RWPE2 (cell line): Measurements from ENCODE around the gene TMEM158.

Experiments
- ATAC-seq: fragments of 200-7000 bp; cut with Tn5 transposase; 3 replicates; pipeline ENCODE4 v1.9.1; 2021; ENCODE audit warnings: low read depth
- DNase-seq: peaks from one replicate; pipeline ENCODE4 v3.0.0-alpha.2; 2020; ENCODE audit warnings: low spot score
- H3K27ac ChIP-seq: fragments of 450-650 bp; 2 replicates; pipeline ENCODE4 v1.5.1; 2017; ENCODE audit warnings: mild to moderate bottlenecking; ENCODE audit not compliant: poor library complexity, severe bottlenecking
- H3K27me3 ChIP-seq: fragments of 250-450 bp; sonication (Bioruptor Pico); 2 replicates; pipeline ENCODE4 v1.5.1; 2021; ENCODE audit warnings: mild to moderate bottlenecking, moderate library complexity; ENCODE audit not compliant: insufficient read depth, poor library complexity, severe bottlenecking
- H3K36me3 ChIP-seq: fragments of 250-450 bp; sonication (Bioruptor Pico); 2 replicates; pipeline ENCODE4 v1.5.1; 2020; ENCODE audit warnings: low read depth, mild to moderate bottlenecking, moderate library complexity
- H3K4me1 ChIP-seq: fragments of 250-450 bp; sonication (Bioruptor Pico); 2 replicates; pipeline ENCODE4 v1.5.1; 2021; ENCODE audit warnings: mild to moderate bottlenecking, moderate library complexity; ENCODE audit not compliant: insufficient read depth, poor library complexity, severe bottlenecking
- H3K4me3 ChIP-seq: fragments of 250-450 bp; sonication (Bioruptor Pico); 2 replicates; pipeline ENCODE4 v1.5.1; 2021; ENCODE audit warnings: mild to moderate bottlenecking, moderate library complexity; ENCODE audit not compliant: severe bottlenecking
- H3K9me3 ChIP-seq: fragments of 250-450 bp; sonication (Bioruptor Pico); 2 replicates; pipeline ENCODE4 v1.5.1; 2021; ENCODE audit warnings: mild to moderate bottlenecking, moderate library complexity; ENCODE audit not compliant: severe bottlenecking
- TF ChIP-seq, protein P1 (sequence below): fragments of 450-650 bp; IDR thresholded peaks from one replicate; pipeline ENCODE4 v1.5.1; 2017; ENCODE audit warnings: mild to moderate bottlenecking, moderate library complexity; ENCODE audit not compliant: poor library complexity, severe bottlenecking

TMEM158 gene

DNA sequence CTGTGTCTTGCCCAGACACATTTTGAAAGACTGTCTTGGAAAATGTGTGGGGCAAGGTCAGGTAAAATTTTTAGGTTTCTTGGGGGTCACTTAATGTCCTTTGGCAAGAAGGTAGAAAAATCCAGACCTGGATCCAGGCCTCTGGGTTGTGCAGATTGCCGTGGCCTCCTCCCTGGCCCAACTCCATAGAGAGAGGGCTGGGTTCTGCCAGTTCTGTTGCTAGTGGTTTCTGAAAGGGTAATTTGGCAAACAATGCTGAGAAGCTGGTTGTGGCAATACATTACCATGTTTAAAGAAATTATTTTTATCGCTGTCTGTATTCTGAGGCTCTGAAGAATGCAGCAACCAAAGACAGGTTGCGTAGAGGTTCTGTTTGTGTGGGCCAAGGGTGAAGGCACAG lies 20.2 kb upstream of the TMEM158 start:
- no peaks in the 10 kb centered on the region for H3K27me3 ChIP-seq

DNA sequence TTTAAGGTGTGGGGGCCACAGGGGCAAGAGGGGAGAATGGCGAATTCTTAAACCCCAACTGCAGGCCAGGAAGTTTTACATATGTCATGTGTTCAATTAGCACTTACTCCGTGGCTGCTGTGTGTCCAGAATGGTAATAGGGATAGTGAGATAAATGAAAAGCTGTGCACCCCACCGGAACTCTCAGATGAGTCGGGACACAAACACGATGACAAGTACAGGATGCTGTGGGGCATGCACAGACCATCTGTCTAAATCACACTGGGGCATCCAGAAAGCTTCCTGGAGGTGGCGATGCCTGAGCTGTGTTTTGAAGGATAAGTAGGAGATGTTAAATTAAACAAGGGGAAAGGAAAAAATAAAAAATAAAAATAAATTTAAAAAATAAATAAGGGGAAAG lies 18.3 kb upstream of the TMEM158 start:
- no peaks in the 10 kb centered on the region for H3K9me3 ChIP-seq
- H3K36me3 ChIP-seq: no peaks in the 10 kb centered on the region
- no peak for ATAC-seq
- H3K4me1 ChIP-seq: no peaks in the 10 kb centered on the region
- H3K4me3 ChIP-seq: no peak overlapping the region
- TF ChIP-seq, protein P1, sequence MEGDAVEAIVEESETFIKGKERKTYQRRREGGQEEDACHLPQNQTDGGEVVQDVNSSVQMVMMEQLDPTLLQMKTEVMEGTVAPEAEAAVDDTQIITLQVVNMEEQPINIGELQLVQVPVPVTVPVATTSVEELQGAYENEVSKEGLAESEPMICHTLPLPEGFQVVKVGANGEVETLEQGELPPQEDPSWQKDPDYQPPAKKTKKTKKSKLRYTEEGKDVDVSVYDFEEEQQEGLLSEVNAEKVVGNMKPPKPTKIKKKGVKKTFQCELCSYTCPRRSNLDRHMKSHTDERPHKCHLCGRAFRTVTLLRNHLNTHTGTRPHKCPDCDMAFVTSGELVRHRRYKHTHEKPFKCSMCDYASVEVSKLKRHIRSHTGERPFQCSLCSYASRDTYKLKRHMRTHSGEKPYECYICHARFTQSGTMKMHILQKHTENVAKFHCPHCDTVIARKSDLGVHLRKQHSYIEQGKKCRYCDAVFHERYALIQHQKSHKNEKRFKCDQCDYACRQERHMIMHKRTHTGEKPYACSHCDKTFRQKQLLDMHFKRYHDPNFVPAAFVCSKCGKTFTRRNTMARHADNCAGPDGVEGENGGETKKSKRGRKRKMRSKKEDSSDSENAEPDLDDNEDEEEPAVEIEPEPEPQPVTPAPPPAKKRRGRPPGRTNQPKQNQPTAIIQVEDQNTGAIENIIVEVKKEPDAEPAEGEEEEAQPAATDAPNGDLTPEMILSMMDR: no peak
- DNase-seq: no peak
- no peak overlapping the region for H3K27ac ChIP-seq
- no peaks in the 10 kb centered on the region for H3K27me3 ChIP-seq

More for the DNA sequence above, 20.2 kb upstream of the TMEM158 start:
- DNase-seq: no peak
- Histone ChIP-seq H3K27ac (no peak overlapping the region), H3K36me3 (no peaks in the 10 kb centered on the region), H3K4me1 (no peaks in the 10 kb centered on the region), H3K4me3 (no peak overlapping the region), H3K9me3 (no peaks in the 10 kb centered on the region)
- TF ChIP-seq, protein P1: no peak
- no peak for ATAC-seq

DNA sequence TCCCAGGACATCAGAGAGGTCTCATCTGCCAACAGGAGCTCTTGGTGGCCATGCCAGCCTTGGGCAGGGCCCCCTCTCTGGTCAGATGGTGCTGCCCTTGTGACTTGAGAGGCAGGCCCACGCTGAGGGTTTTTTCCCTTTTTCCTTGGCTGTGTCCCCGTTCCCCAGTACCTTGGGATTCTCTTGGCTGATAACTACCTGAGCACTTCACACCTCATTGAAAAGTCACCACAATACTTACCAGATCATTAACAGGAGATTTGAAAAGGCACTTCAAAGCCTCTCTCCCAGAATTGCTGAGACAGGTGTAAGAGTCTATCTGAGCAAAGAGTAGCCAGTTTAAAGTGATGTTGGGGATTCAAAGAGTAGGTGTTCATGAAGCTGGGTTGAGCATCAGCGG lies 15.1 kb upstream of the TMEM158 start:
- TF ChIP-seq, protein P1: no peak
- Histone ChIP-seq H3K27ac (no peak overlapping the region), H3K27me3 (no peaks in the 10 kb centered on the region), H3K4me3 (no peak overlapping the region), H3K36me3 (no peaks in the 10 kb centered on the region), H3K4me1 (no peaks in the 10 kb centered on the region), H3K9me3 (no peaks in the 10 kb centered on the region)
- no peak for ATAC-seq
- DNase-seq: no peak

DNA sequence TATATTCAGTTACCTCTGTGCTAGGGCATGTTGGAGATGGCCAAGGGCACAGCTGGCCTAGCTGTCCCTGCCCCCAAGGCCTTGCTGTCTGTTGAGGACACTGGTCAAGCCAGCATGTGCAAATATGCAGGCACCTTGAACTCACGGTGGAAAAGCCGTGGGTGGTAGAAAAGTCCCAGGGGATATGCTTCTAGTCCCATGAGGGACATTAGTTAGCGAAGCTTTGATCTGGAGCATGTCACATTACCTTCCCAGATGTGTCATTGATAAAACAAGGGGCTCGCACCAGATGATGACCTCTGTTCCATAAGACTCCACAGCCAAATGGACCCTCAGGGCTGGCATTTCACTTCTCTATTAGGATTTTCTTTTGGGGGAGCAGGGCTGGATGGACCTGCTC lies 14.2 kb upstream of the TMEM158 start:
- TF ChIP-seq, protein P1: no peak
- DNase-seq: no peak

DNA sequence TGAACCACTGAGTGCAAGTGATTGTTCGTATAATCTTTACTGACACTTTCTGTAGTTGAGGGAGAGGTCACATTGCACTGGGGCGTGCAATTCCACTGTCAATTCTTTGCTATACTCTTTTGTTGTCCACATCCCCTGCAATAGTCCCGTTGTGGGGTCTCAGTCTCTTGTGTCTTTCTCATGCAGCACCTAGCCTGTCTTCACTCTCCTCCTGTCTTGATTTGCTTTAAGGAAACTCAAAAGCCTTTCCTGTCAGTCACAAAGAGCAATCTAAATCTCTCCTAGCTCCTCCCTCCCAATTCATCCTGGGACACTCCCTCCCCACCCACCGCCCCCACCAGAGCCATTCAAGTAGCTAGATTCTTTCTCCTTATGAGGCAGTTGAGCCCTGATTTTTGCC lies 13.2 kb upstream of the TMEM158 start:
- TF ChIP-seq, protein P1: no peak
- H3K4me3 ChIP-seq: no peak overlapping the region
- no peaks in the 10 kb centered on the region for H3K36me3 ChIP-seq
- no peaks in the 10 kb centered on the region for H3K4me1 ChIP-seq
- DNase-seq (no peak), ATAC-seq (no peak)
- no peaks in the 10 kb centered on the region for H3K27me3 ChIP-seq
- H3K27ac ChIP-seq: no peak overlapping the region
- H3K9me3 ChIP-seq: no peaks in the 10 kb centered on the region

More for the DNA sequence above, 14.2 kb upstream of the TMEM158 start:
- ATAC-seq: no peak
- no peaks in the 10 kb centered on the region for H3K4me1 ChIP-seq
- no peaks in the 10 kb centered on the region for H3K9me3 ChIP-seq
- no peak overlapping the region for H3K27ac ChIP-seq
- no peak overlapping the region for H3K4me3 ChIP-seq
- H3K36me3 ChIP-seq: no peaks in the 10 kb centered on the region
- no peaks in the 10 kb centered on the region for H3K27me3 ChIP-seq
